Stimulated activated CD8-positive, alpha-beta memory T cell treated with anti-CD3 and anti-CD28 coated beads, Interleukin-7, amount 100 ng/mL, for 48 hours (primary cell): ENCODE data around the gene RPL10A.

Experiments
- DNase-seq, 2 donors: peaks; one replicate each; pipeline ENCODE4 v3.0.0-alpha.2; 2020; ENCODE audit warnings: low read depth in 1 of 2; ENCODE audit errors: extremely low read depth in 1 of 2

Gene RPL10A

DNA sequence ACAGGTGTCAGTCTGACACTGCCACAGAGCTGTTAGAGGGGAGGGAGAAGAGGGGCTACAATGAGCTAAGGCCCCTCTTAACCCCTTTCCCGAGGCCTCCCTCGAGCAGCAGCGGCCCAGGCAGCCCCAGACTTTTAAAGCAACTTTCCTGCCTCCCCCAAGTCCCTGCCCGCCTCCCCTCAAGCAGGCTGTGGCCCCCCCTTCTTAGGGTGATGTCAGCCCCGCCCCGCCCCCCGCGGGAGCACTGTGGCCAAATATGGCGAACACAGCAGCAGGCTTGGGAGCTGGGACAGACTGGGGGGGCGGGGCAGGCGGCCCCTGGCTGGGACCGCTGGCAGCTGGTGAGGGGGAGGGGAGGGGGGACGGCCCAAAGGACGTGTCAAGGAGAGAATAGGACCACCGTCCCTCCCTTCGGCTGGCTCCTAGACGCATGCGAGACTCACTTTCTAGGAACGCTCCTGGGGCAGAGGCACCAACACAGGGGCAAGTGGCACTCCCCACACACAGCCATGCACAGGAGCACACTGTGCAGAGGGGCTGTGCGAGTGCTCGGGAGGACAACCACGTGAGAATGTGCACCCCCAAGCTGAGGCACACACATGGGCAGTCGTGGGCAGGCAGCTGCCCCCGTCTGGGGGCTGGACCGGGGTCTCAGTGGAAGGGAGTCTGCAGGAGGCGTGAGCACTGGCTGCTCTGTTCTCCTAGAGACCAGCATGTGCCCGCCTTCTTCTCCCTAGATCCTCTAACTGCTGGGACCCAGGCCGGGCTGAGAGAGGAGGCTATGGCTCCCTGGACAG is 22.0 kb downstream of the RPL10A start:
- DNase-seq = no peak

DNA sequence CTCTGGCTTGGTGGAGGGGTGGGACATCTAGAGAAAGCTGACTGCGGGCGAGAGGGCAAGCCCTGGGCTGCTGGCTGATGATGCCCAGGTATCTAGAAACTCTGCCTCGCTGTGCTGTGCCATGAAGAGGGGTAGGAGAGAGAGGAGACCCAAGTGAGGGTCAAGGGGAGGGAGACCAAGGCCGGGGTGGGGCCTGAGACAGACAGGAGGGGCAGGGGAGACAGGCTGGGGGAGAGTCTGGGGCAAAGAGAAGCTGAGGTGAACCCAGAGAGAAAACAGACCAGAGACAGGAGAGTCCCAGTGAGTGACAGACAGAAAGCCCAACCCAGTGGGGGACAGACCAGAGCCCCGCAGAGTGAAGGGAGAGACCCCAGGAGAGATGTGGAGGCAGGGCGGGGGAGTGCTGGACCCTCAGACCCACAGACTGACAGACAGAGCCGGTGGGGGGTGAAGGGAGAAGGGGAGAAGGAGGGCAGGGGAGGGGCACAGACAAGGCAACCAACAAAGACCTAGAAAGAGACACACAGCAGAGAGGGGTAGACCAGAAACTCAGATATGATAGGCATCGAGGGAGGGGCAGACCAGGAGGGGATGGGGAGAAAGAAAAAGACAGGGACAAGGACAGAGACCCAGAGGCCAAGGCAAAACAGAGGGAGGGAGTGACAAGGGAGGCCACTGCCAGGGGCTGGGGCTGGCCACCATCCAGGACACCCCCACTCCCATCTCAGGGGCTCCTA is 22.8 kb downstream of the RPL10A start:
- DNase-seq = no peak

DNA sequence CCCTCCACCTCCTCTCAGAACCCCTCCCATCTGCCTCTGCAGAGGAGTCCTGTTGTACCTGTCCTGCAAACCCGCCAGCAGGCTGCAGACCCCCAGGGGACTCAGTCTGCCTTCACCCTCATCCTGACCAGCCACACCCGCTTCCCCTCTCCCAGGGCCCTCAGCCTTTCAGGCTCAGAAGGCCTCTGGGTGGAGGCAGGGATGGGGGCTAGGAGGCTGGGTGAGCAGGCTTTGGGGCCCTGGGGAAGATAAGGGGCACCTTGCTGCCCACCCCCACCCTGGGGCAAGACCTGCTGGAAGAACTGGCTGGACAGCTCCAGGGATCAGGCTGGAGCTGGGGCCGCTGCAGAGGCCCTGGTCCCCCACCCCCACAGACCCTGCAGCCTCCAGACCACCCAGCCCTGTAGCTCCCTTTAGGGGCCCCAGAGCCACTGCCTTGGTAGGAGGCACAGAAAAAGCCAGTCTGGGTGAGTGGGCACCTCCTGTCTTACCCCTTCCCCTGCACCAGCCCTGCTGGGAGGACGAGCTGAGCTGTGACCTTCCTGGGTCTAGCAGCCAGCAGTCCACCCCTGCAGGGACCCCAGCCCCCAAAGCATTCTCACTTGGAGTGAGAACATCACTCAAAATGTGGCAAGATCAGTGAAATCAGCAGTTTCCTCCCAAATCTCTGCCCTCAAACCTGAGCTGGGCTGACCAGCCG is 23.5 kb downstream of the RPL10A start:
- DNase-seq = no peak

DNA sequence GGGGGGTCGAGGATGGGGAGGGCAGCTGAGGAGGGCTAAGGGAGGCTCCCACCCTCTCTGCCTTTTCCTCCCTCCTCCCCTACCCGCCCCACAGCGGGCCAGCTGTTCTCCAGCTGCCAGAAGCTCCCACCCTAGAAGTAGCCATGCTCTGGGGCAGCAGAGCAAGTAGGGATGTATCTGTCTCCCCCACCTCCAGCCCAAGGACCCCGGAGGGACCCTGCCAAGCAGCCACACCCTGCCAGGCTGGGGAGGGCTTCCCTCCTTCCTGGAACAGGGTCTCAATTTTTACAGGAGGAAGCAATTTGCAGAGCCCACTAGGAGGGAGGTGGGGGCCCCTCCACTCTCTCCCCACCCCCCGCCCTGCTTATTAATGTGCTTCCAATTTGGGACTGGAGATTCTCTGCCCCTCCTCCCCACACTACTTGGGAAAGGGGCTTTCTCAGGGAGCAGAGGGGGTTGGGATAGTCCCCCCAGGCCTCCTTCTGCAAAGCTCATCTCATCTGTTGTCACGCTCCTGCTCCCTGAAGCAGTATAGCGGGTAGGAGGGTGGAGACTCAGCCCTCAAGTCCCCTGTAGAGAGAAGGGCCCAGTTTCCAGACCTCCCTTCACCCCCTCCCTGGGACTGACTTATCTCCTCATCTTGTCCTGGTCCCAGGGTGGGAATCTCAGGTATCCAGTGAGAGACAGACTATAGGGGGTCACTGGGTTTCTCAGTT is 24.2 kb downstream of the RPL10A start:
- no peak for DNase-seq

DNA sequence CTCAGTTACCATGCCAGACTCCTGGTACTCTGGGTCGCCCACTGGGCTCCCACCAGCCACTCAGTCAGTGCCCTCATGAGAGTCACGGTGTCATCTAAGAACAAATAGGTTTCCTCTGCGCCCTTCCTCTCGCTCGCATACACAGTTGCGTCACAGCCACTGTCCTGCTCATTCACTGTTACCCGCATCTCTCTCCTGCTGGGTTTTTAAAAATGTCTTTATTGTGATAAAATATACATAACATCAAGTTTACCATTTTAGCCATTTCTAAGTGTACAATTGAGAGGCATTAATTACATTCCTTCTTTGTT is 24.7 kb downstream of the RPL10A start:
- no peak for DNase-seq

DNA sequence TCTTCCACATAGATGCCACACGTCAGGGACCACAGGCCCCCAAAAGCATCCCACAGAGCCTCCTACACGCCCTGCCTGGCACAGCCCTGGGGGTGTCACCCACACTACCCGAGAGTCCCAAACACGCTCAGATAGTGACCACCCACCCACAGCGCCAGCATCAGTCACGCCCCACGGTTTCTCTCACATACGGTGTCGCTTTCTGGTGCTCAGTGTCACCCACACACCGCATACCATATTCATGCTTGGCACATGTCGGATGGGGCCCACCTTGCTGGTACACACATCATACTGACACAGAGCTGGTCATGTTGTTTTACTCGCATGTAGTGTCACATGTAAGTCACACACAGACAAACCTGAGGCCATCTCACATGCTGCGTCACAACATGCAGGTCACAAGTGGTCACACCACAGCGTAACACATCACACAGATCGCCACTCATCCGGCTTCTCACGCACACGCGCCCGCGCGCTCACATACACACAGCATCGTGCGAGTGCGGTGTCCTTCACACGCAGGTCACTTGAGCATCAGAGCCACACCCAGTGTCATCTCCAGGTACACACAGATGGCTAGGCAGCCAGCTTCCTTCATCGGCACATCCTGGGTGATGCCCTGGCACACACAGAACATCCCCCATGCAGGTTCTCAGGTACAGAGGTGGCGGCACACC is 25.2 kb downstream of the RPL10A start:
- DNase-seq = no peak

DNA sequence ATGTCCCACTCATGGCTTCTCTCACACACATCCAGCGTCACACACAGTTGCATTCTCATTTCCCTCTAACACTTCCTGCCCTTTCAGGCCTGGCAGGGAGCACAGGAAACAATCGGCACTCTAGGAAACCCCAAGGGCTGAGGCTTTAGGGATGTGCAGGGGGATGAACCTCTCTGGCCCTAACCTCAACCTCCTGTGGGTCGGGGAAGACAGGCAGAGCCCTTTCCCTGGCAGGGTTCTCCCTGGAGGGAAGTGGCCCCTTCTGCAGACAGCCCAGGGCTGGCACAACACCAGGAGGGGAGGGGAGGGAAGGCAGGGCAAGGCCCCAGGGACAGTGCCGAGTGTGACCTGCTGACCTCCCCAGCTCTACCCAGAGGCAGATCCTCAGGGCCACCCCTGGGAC is 26.0 kb downstream of the RPL10A start:
- no peak for DNase-seq

DNA sequence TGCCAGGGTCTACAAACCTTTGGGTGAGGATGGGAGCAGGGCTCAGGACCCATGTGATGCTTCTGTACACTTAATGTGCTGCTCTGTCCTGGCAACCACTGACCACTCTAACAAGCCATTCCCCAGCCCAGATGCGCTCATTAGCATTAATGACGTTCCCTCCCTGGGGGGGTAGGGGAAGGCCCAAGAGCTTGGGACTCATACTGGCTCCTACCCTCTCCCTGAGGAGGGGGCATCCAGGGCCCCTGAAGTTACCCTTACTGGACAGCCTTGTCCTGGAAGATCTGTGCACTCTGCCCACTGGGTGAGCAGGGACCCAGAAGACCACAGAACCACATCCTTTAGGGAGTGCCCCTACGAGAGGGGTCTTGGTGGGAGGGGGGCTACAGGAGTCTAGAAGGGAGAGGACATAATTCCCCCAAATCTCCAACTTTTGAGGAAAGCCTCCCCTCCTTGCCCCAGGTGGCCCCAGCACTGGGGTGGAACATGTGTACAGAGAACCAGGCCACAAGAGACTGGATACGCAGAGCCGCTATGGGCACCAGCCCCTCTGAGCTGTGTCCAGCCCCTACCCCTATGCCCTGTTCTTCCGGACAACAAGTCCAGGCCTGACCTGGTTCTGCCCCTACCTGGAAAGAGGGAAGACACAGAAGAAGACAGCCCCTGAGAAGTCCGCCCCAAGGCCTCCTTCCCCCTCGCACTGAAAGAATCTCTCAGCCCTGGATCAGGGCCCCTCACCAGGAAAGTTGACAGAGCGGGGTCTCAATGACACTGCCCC is 27.2 kb downstream of the RPL10A start:
- DNase-seq = no peak

DNA sequence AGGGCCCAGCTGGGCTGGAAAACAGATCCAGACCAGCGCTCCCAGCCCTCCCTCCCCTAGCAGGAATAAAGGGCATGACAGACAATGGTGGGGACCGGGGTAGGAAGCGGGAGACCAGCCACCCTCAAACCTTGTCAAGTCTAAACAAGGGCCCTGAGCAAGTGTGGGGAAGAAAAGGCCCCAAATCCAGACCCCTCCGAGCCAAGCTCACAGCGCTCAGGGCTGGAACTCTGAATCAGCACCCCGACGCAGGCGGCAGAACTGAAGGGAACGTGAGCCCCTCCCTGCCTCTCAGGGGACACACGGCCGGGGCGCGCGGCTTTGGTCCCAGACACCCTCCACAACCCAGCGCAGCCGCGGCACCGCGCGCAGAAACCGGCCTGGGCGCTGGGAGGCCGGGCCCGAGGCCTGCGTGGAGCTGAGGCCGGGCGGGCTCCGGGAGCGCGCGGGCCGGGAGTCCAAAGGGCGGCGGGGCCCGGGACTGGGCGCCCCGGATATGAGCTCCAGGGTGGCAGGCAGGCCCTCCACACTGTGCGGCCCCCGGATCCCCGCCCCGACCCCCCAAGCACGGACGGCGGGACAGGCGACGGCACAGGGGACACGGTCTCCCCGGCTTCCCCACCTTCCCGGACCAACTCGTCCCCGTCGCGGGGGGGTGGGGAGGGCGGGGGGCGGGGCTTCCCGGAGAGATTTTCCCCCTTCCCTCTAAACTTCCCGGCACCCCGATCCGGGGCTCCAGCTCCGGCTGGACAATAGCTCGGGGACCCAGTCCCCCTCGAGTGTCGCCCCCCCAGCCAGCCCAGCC is 28.0 kb downstream of the RPL10A start:
- DNase-seq = no peak

DNA sequence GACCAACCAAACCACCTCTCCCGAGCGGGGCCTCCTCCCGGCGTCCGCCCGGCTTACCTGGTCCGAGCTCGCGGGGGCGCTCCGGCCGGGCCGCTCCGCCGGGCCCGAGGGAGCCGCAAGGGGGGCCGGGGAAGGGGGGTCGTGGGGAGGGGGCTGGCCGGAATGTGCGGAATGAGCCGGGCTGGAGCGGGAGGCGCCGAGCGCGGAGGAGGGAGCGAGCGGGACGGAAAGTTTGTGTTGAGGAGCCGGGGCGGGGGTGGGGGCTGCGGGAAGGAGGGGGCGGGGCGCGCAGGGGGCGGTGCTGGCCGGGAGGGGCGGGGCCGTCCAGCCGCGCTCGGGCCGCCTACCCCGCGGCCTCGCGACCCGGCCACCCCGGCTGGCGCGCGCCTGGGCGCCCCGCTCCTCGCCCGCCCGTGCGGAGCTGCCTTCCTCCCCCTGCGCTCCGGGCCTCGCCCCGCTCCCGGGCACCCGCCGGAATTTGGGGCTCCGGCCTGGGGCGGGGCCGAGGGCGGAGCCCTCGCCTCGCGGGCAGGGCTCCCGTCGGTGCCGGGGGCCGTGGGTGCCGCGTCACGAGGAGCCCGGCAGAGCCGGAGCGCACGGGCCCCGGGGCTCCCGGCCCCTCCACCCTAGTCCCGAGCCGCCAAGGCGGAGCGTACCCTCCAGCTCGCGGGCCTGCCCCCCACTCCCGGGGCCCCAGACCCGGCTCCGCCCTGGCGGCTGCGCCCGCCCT is 28.8 kb downstream of the RPL10A start, which contains the start of gene TEAD3:
Gene TEAD3, minus strand, starts transcription at position 239 of the 730 bp plus-strand sequence.
- peak in 1 of 2 donors; percentile 24 for DNase-seq

DNA sequence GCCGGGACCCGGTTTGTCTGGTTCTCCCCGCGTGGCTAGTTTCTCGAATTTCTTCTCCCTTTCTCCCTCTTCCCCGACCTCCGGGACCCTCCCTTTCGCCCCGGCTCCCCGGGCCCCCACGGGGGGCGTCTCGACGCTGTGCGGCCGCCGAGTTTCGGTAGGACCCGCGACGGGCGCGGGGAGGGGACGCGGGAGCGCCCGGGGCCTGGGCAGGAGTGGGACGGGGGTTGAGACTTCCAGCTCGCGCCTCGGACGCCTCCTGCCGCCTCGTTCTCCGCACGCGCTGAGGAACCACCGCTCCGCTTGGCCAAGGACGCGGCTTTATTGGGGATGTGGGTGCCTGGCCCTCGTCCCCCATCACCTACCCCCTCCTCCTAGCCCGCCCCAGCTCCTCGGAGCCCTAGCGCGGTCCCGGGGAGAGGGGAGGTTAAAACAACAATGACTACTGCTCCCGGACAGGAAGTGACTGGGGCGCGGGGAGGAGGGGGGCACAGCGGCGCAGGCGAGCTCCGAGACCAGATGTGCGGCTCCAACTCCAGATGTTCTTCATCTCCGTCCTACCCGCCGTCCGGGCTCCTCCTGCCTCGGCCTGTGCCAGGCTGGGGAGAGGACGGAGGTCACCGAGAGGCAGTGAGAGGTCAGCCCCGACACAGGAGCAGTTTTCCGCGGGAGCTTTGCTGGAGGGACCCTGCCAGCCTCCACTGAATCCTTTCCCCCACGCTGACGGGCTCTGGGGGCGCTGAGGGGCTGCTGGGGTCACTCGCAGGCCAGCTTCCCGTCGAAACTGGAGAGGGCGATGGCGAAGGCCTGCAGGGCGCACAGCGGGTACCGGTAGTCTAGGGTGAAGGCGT is 29.6 kb downstream of the RPL10A start:
- peak in 1 of 2 donors; percentile 28 for DNase-seq

DNA sequence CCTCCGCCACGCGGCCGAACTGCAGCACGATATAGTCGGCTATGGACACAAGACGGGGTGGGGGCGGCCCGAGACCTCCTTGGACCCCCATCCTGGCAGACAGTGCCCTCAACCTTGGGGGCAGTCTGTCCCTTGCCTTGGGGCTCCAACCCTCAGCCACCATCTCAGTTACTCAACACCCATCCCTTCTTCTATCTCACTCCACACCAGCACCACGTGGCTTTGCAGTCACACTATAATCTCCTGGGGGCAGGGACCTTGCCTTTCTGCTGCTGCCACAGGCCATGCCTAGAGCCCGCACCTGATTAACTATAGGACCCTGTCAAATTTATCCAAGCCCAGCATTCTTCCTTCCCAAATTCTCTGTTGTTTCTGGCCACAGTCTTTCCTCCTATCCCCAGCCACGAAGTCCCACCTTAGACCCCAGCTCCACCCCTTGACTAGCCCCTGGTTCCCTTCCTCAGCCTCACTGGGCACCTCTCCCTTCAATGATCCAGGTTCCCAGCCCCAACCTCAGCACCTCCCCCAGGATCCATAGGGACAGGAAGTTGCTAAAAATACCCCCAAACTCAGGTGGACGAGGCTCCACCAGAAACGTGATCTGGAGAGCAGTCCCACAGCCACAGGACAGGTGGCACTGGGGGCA is 30.3 kb downstream of the RPL10A start:
- no peak for DNase-seq

DNA sequence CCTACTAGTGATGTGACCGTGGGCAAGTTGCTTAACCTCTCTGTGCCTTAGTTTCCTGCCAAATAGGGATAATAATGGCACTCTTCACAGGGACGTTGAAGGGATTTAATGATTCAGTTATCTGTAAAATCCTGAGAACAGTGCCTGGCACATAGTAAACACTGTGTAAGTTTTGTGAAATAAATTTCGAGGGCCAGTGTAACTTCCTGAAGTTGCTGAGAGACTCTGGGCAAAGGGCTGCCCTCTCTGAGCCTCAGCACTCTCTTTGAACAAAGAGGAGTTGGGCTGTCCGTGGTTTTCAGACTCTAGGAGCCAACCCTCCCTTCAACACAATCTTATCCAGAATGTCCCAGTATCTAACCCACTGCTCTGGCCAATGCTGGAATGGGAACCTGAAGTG is 31.2 kb downstream of the RPL10A start:
- no peak for DNase-seq

DNA sequence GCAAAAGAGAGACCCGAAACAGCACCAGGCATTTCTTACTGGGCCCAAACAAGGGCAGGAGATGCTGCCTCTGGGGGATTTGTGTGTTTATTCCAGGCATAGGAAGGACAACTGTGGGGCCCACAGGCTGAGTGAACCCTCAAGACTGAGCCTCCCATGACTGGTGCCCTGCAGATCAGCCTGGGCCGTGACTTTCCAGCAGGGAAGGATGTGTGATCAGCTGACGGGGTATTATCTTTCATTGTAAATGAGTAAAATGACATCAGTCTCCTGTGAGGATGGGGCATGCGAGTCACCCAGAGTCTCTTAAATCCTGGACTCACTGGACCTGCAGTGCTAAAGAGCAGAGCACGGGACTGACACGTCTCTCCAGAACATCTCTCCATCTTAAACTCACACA is 32.6 kb downstream of the RPL10A start:
- no peak for DNase-seq

DNA sequence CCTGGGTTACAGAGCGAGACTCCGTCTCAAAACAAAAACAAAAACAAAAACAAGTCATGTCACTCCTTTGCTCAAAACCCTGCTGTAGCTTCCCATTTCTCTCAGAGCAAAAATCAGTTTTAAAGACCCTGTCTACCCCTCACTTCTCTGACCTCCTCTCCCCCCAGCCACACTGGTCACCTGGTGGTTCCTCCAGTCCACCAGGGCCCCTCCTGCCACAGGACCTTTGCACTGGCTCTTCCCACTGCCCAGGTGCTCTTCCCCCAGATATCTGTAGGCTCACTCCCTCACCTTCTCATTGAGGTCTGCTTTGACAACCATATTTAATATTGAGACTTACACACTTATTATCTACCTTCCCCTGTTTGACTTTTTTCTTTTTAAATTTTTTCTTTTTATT is 33.6 kb downstream of the RPL10A start:
- no peak for DNase-seq

DNA sequence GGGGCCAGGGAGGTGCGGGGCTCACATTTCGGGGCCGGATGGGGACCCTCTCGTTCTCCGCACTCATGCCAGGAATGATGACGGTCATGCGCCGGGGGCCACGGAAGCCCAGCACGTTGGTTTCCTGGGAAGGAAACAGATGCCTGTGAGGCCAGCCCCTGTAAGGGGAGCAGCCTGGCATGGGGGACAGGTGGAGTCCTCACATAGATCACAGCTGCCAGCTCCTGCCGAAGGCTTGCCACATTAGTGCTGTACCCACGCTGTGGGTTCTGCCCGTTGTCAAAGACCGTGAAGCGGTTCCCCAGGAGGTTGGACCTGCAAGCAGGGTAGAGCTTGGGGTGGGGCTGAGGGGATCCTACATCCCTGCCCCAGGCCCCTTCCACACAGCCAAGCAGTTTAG is 35.3 kb downstream of the RPL10A start:
- no peak for DNase-seq

DNA sequence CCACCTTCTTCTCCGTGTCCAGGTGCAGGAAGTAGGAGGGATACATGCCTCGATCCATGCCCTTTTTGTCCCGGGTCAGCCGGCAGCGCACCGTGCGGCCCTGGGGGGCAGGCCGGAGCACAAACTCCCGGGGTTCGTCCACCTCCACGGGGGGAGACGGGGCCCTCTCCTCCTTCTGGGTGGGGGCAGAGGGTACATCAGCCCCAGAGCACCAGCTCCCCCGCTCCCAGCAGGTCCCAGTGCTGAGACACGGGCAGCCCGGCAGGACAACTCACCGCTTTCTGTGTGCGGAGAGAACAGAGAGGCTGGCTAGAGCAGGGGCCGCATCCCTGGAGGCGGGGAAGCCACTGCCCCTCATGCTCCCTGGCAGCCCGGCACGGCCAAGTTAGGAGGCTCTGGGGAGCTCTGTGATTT is 37.8 kb downstream of the RPL10A start:
- no peak for DNase-seq
